ENCODE results near the gene NEK1. TPM values are rescaled to one million over a fixed set of nuclear protein-coding genes. Genes with fewer than 3 reads are reported as not detected.
A peak's percentile ranks its signal among the peaks of the same experiment; 100 is the strongest.
"Not testable (repeated sequence)": the region's sequence is repeated elsewhere in the genome, so short reads cannot be mapped to it uniquely, and the experiment has no call there.

The NEK1 gene
- total RNA-seq, 1 donor from 2014 or later: 13.0 TPM

GRCh38 chr4:169557061-169557636 is 55.2 kb downstream of the NEK1 start:
- Mint-ChIP-seq H3K36me3 (ENCODE audit: low read depth, unreplicated experiment) (peaks cover 20% of the 10 kb centered on the region), H3K27me3 (ENCODE audit: low read depth, unreplicated experiment) (no peaks in the 10 kb centered on the region), H3K4me1 (ENCODE audit: low read depth, unreplicated experiment) (peaks cover 16% of the 10 kb centered on the region), H3K27ac (ENCODE audit: unreplicated experiment) (peak overlapping the region; percentile 10), H3K4me3 (ENCODE audit: unreplicated experiment) (no peak overlapping the region), H3K9me3 (ENCODE audit: unreplicated experiment) (peaks cover 4% of the 10 kb centered on the region)
- H3K79me2 ChIP-seq (ENCODE audit: insufficient read depth, low read length): no peaks in the 10 kb centered on the region
- no peak overlapping the region for H3K4me3 ChIP-seq (ENCODE audit: insufficient read depth, low read depth, low read length)
- peak overlapping the region; percentile 53 for H3K4me2 ChIP-seq (ENCODE audit: low read length)
- DNase-seq (ENCODE audit: low read depth) (peak; percentile 90), FAIRE-seq (peak; percentile 78)
- H3K9ac ChIP-seq (ENCODE audit: low read length): no peak overlapping the region
- peak overlapping the region; percentile 52 for H3K27ac ChIP-seq (ENCODE audit: low read depth, low read length)
- peaks cover 6% of the 10 kb centered on the region for H3K36me3 ChIP-seq (ENCODE audit: insufficient read depth, low read length)
- H3K9me3 ChIP-seq (ENCODE audit: insufficient read depth, low read depth, low read length): no peaks in the 10 kb centered on the region
- no peak overlapping the region for H2AFZ ChIP-seq (ENCODE audit: low read depth, low read length)
- H3K4me1 ChIP-seq (ENCODE audit: insufficient read depth, low read length): peaks cover 9% of the 10 kb centered on the region
- TF ChIP-seq EZH2 (IDR thresholded peaks at IDR 0.05; ENCODE audit: insufficient read depth, low read length) (no peak), CTCF (IDR thresholded peaks at IDR 0.05; ENCODE audit: insufficient read depth, low read depth, low read length) (no peak)
- no peaks in the 10 kb centered on the region for H4K20me1 ChIP-seq (ENCODE audit: insufficient read depth, low read length)
- H3K27me3 ChIP-seq (ENCODE audit: insufficient read depth, low read length): no peaks in the 10 kb centered on the region

GRCh38 chr4:169546548-169546947 is 65.8 kb downstream of the NEK1 start:
- not testable (repeated sequence) for H3K27me3 Mint-ChIP-seq (ENCODE audit: low read depth, unreplicated experiment); H2AFZ ChIP-seq (ENCODE audit: low read depth, low read length); H3K4me3 ChIP-seq (ENCODE audit: insufficient read depth, low read depth, low read length); DNase-seq (ENCODE audit: low read depth); H3K27ac ChIP-seq (ENCODE audit: low read depth, low read length); H3K27ac Mint-ChIP-seq (ENCODE audit: unreplicated experiment); H3K9ac ChIP-seq (ENCODE audit: low read length); H4K20me1 ChIP-seq (ENCODE audit: insufficient read depth, low read length); H3K36me3 ChIP-seq (ENCODE audit: insufficient read depth, low read length); H3K4me1 ChIP-seq (ENCODE audit: insufficient read depth, low read length); H3K79me2 ChIP-seq (ENCODE audit: insufficient read depth, low read length); H3K27me3 ChIP-seq (ENCODE audit: insufficient read depth, low read length); H3K4me2 ChIP-seq (ENCODE audit: low read length); H3K4me3 Mint-ChIP-seq (ENCODE audit: unreplicated experiment); FAIRE-seq; H3K4me1 Mint-ChIP-seq (ENCODE audit: low read depth, unreplicated experiment); H3K9me3 ChIP-seq (ENCODE audit: insufficient read depth, low read depth, low read length)
- H3K9me3 Mint-ChIP-seq (ENCODE audit: unreplicated experiment): peaks cover 39% of the 10 kb centered on the region
- peaks cover 35% of the 10 kb centered on the region for H3K36me3 Mint-ChIP-seq (ENCODE audit: low read depth, unreplicated experiment)

- no peak overlapping the region for H3K4me3 Mint-ChIP-seq (ENCODE audit: unreplicated experiment)
- no peaks in the 10 kb centered on the region for H3K27me3 ChIP-seq (ENCODE audit: insufficient read depth, low read length)
- H3K4me2 ChIP-seq (ENCODE audit: low read length): no peak overlapping the region
- peaks cover 2% of the 10 kb centered on the region for H3K36me3 Mint-ChIP-seq (ENCODE audit: low read depth, unreplicated experiment)
- no peak overlapping the region for H2AFZ ChIP-seq (ENCODE audit: low read depth, low read length)
- H3K9me3 ChIP-seq (ENCODE audit: insufficient read depth, low read depth, low read length): no peaks in the 10 kb centered on the region
- H3K79me2 ChIP-seq (ENCODE audit: insufficient read depth, low read length): no peaks in the 10 kb centered on the region
- no peak overlapping the region for H3K27ac ChIP-seq (ENCODE audit: low read depth, low read length)
- H4K20me1 ChIP-seq (ENCODE audit: insufficient read depth, low read length): no peaks in the 10 kb centered on the region
- no peak overlapping the region for H3K9ac ChIP-seq (ENCODE audit: low read length)
- no peaks in the 10 kb centered on the region for H3K4me1 Mint-ChIP-seq (ENCODE audit: low read depth, unreplicated experiment)
- DNase-seq (ENCODE audit: low read depth): no peak
- peaks cover 13% of the 10 kb centered on the region for H3K9me3 Mint-ChIP-seq (ENCODE audit: unreplicated experiment)
- no peak overlapping the region for H3K27ac Mint-ChIP-seq (ENCODE audit: unreplicated experiment)
- H3K4me1 ChIP-seq (ENCODE audit: insufficient read depth, low read length): no peaks in the 10 kb centered on the region
- FAIRE-seq: no peak
- no peak overlapping the region for H3K4me3 ChIP-seq (ENCODE audit: insufficient read depth, low read depth, low read length)
- TF ChIP-seq EZH2 (IDR thresholded peaks at IDR 0.05; ENCODE audit: insufficient read depth, low read length) (no peak), CTCF (IDR thresholded peaks at IDR 0.05; ENCODE audit: insufficient read depth, low read depth, low read length) (no peak)
- H3K27me3 Mint-ChIP-seq (ENCODE audit: low read depth, unreplicated experiment): no peaks in the 10 kb centered on the region
- H3K36me3 ChIP-seq (ENCODE audit: insufficient read depth, low read length): no peaks in the 10 kb centered on the region
Measured at GRCh38 chr4:169540774-169541173, 71.6 kb downstream of the NEK1 start.

Measured in astrocyte (in vitro differentiated cells and primary cell).